Esophagus squamous epithelium (tissue), 4 donors: Measurements from ENCODE around the gene UBE4A.

ENCODE experiments used
- CTCF ChIP-seq, 6 experiments: fragments of 450-650 bp in 4 of 6; fragments of 200-600 bp in 2 of 6; sonication (generic) in 2 of 6; IDR thresholded peaks; one replicate each; pipeline ENCODE4 v1.5.1; 2016 to 2019; ENCODE audit warnings: antibody characterized with exemption in 6 of 6, mild to moderate bottlenecking in 4 of 6, moderate library complexity in 4 of 6
- POLR2A ChIP-seq, 4 donors: fragments of 450-650 bp; IDR thresholded peaks; one replicate each; pipeline ENCODE4 v1.6.1; 2017; ENCODE audit warnings: antibody characterized with exemption in 4 of 4, mild to moderate bottlenecking in 4 of 4, moderate library complexity in 3 of 4

- no peak for TF ChIP-seq POLR2A (IDR thresholded peaks at IDR 0.05)
- no peak for TF ChIP-seq CTCF (IDR thresholded peaks at IDR 0.05)
Measured at GRCh38 chr11:118319337-118319707, 40.1 kb upstream of the UBE4A start.
